ENCODE measurements around the gene PIP5KL1. TPM values are rescaled to one million over a fixed set of nuclear protein-coding genes. Genes with fewer than 3 reads are reported as not detected.

The PIP5KL1 gene, protein sequence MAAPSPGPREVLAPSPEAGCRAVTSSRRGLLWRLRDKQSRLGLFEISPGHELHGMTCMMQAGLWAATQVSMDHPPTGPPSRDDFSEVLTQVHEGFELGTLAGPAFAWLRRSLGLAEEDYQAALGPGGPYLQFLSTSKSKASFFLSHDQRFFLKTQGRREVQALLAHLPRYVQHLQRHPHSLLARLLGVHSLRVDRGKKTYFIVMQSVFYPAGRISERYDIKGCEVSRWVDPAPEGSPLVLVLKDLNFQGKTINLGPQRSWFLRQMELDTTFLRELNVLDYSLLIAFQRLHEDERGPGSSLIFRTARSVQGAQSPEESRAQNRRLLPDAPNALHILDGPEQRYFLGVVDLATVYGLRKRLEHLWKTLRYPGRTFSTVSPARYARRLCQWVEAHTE
- 5.8 and 9.4 TPM in 2 replicates for total RNA-seq (ENCODE audit: low replicate concordance)
- long read RNA-seq, partial matches to known transcripts = 0 of 2 reads
- long read RNA-seq, other reads (novel, unspliced or antisense) = 1 of 2 reads

- H3K4me1 Mint-ChIP-seq (ENCODE audit: unreplicated experiment) = peaks cover 18% of the 10 kb centered on the region
- TF ChIP-seq, protein P1, sequence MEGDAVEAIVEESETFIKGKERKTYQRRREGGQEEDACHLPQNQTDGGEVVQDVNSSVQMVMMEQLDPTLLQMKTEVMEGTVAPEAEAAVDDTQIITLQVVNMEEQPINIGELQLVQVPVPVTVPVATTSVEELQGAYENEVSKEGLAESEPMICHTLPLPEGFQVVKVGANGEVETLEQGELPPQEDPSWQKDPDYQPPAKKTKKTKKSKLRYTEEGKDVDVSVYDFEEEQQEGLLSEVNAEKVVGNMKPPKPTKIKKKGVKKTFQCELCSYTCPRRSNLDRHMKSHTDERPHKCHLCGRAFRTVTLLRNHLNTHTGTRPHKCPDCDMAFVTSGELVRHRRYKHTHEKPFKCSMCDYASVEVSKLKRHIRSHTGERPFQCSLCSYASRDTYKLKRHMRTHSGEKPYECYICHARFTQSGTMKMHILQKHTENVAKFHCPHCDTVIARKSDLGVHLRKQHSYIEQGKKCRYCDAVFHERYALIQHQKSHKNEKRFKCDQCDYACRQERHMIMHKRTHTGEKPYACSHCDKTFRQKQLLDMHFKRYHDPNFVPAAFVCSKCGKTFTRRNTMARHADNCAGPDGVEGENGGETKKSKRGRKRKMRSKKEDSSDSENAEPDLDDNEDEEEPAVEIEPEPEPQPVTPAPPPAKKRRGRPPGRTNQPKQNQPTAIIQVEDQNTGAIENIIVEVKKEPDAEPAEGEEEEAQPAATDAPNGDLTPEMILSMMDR (conservative IDR thresholded peaks at IDR 0.05) = peak; percentile 44
- H3K27ac Mint-ChIP-seq = peak within 1 kb of the TSS; percentile 88
- no peaks in the 10 kb centered on the region for H3K9me3 Mint-ChIP-seq
- peak within 1 kb of the TSS; percentile 80 for H3K4me3 Mint-ChIP-seq
- H3K27me3 Mint-ChIP-seq = peaks cover 38% of the 10 kb centered on the region
- H3K36me3 Mint-ChIP-seq = peaks cover 3% of the 10 kb centered on the region
- peak; percentile 90 for DNase-seq (ENCODE audit: extremely low spot score, unreplicated experiment)
Measured at GRCh38 chr9:127930231-127931091, at the start of gene PIP5KL1. Gene PIP5KL1, minus strand, starts transcription at chr9:127930777. Its CDS starts 25 bp downstream, at chr9:127930752.

DNA sequence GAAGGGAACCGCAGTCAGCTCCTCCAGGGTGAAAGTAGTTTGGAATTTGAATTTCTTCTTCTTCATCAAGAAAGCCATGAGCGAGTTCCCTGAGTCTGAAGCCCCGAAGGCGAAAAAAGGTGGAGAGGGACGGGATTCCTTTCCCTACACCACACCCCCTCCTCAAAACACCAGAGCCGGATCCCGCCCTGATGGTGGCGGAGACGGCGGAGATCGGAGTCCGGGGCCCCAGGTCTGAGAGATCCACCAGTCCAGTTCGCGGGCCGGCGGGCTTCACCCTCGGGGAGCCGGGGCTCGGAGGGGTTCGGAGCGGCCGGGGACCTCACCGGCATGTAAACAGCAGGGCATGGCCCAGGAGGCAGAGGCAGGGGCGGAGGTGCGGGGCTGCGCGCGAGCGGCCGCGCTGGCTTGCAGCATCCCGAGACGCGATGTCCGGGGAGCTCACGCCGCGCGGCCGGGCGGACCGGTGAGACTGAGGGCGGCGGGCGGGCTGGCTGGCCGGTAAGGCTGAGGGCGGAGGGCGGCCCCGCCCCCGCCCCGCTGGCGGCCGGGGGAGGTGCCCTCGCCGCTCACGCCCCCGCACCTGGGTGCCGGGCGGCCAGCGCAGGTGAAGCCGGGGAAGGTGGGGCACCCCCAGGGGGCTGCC, 49.6 kb upstream of the PIP5KL1 start:
- peaks cover 40% of the 10 kb centered on the region for H3K4me1 Mint-ChIP-seq (ENCODE audit: unreplicated experiment)
- peak overlapping the region; percentile 98 for H3K4me3 Mint-ChIP-seq
- H3K9me3 Mint-ChIP-seq = no peaks in the 10 kb centered on the region
- peak overlapping the region; percentile 93 for H3K27ac Mint-ChIP-seq
- DNase-seq (ENCODE audit: extremely low spot score, unreplicated experiment) = no peak
- no peaks in the 10 kb centered on the region for H3K27me3 Mint-ChIP-seq
- TF ChIP-seq, protein P1 (conservative IDR thresholded peaks at IDR 0.05) = no peak
- no peaks in the 10 kb centered on the region for H3K36me3 Mint-ChIP-seq

DNA sequence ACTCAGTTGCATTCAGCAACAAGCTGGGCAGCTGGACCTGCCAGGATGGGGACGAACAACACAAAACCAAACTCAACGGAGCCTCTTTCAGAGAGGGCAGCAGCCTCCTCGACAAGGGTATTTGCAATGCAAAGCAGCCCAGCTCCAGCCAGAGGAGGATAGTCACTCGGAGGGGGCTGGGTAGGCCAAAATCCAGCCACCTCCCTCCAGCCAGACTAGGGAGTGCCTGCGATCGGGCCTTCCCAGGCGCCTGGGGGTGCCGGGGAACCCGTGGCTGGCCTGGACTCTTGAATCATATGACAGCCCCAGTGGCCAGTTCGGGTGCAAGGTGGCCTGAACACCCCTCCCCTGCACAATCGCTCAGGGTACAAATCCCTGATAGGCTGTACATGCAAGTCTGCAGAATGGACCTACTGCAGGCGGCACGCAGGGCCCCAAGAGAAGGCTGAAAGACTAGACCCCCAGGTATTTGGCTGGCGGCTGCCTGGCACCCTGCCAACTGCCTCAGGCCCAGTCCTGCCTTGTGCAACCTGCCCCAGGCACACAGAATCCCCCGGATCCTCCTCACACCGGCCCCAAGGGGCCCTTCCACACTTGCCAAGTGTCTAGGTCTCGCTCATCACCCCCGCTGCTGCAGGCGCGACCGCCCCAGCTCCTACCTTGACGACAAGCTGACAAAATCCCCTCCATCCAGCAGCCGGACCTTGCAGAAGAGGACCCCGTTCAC, 48.9 kb upstream of the PIP5KL1 start:
- H3K27ac Mint-ChIP-seq = peak overlapping the region; percentile 93
- H3K4me1 Mint-ChIP-seq (ENCODE audit: unreplicated experiment) = peaks cover 43% of the 10 kb centered on the region
- no peak for DNase-seq (ENCODE audit: extremely low spot score, unreplicated experiment)
- H3K9me3 Mint-ChIP-seq = no peaks in the 10 kb centered on the region
- TF ChIP-seq, protein P1 (conservative IDR thresholded peaks at IDR 0.05) = no peak
- no peaks in the 10 kb centered on the region for H3K36me3 Mint-ChIP-seq
- H3K27me3 Mint-ChIP-seq = no peaks in the 10 kb centered on the region
- peak overlapping the region; percentile 98 for H3K4me3 Mint-ChIP-seq

GRCh38 chr9:127979015-127979332, 48.4 kb upstream of the PIP5KL1 start:
- Mint-ChIP-seq H3K36me3 (no peaks in the 10 kb centered on the region), H3K4me3 (peak overlapping the region; percentile 98), H3K27me3 (no peaks in the 10 kb centered on the region), H3K27ac (peak overlapping the region; percentile 93), H3K4me1 (ENCODE audit: unreplicated experiment) (peaks cover 48% of the 10 kb centered on the region), H3K9me3 (no peaks in the 10 kb centered on the region)
- TF ChIP-seq, protein P1 (conservative IDR thresholded peaks at IDR 0.05) = no peak
- no peak for DNase-seq (ENCODE audit: extremely low spot score, unreplicated experiment)

All from type B pancreatic cell (in vitro differentiated cells).